GM10248 (cell line): ENCODE measurements around the gene DUSP15.
A peak's percentile ranks its signal among the peaks of the same experiment; 100 is the strongest.

Experiments used
- CTCF ChIA-PET: fragments of 300-600 bp; sonication (Branson Sonifier 250); formaldehyde crosslinking; extraction: SDS; loops from one replicate; lab custom pipeline; 2021; ENCODE audit warnings: antibody characterized with exemption; lab: Yijun Ruan, JAX
- POLR2A ChIA-PET: fragments of 350-650 bp; sonication (Branson Sonifier 250); formaldehyde crosslinking; extraction: SDS; loops from one replicate; lab custom pipeline; 2020; ENCODE audit warnings: antibody characterized with exemption; lab: Yijun Ruan, JAX
- DNase-seq: peaks from one replicate; pipeline ENCODE4 v3.0.0; 2012; ENCODE audit errors: extremely low spot score
- TF ChIP-seq, protein P1 (sequence below): IDR thresholded peaks from 2 replicates; pipeline ENCODE4 v1.5.1; 2012; ENCODE audit warnings: mild to moderate bottlenecking, low read depth; ENCODE audit errors: extremely low read depth, missing control alignments, control extremely low read depth

Gene DUSP15

DNA sequence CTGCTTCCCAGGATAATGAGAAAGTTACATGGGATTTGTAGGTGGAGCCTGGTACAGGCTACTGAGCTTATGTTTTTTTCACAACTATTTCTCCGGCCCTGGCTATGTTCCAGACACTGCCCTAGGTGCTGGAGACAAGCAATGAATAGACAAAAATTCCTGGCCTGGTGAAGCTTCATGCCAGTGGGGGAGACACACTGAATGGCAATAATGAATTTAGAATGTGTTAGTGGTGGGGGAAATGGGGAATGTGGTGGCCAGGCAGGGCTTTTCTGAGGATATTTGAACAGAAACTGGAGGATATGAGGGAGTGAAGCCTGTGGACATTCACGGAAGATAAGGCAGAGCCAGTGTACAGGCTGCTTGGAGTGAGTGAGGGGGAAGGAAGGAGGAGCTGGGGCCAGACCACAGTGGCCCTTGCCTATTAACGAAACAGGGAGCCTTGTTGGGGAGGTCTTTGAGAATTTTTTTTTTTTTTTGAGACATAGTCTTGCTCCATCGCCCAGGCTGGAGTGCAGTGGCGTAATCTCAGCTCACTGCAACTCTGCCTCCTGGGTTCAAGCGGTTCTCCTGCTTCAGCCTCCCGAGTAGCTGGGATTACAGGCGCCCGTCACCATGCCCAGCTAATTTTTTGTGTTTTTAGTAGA lies 31.6 kb downstream of the DUSP15 start:
- no peak for DNase-seq
- ChIA-PET POLR2A (no interaction called here), CTCF (interaction anchor here (1.3 to 13.3 kb wide), 6 partner anchors 7 to 252 kb away, joined by 3 to 154 read pairs (median 14); partner anchors contain the start of genes FOXS1 and MYLK2)
- TF ChIP-seq, protein P1, sequence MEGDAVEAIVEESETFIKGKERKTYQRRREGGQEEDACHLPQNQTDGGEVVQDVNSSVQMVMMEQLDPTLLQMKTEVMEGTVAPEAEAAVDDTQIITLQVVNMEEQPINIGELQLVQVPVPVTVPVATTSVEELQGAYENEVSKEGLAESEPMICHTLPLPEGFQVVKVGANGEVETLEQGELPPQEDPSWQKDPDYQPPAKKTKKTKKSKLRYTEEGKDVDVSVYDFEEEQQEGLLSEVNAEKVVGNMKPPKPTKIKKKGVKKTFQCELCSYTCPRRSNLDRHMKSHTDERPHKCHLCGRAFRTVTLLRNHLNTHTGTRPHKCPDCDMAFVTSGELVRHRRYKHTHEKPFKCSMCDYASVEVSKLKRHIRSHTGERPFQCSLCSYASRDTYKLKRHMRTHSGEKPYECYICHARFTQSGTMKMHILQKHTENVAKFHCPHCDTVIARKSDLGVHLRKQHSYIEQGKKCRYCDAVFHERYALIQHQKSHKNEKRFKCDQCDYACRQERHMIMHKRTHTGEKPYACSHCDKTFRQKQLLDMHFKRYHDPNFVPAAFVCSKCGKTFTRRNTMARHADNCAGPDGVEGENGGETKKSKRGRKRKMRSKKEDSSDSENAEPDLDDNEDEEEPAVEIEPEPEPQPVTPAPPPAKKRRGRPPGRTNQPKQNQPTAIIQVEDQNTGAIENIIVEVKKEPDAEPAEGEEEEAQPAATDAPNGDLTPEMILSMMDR = no peak

DNA sequence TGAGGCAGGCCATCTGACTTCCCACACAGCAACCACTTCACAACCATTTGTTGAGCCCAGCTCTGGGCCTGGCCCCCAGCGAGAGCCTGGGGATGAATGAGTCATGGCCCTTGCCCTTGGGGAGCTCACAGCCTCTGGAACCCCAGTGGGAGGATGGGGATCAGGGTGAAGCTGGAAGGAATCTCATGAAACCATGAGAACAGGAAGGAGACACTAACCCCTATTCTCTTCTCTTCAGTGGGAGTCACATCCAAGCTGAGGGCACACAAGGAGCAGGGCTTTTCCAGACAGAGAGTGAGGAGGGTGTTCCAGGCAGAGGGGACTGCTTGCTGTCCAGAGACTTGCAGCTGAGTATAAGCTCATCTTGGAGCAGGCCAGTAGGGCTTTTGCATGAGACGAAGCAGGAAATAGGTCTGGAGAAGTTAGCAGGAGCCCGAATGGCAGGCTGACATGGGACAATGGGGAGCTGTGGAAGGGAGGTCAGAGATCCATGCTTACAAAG lies 32.4 kb downstream of the DUSP15 start:
- no peak for DNase-seq
- POLR2A ChIA-PET = no interaction called here
- CTCF ChIA-PET = interaction anchor here (0.9 to 13.3 kb wide), 8 partner anchors 8 to 253 kb away, joined by 3 to 154 read pairs (median 8); partner anchors contain the start of genes FOXS1, MYLK2 and PDRG1
- TF ChIP-seq, protein P1 = no peak

DNA sequence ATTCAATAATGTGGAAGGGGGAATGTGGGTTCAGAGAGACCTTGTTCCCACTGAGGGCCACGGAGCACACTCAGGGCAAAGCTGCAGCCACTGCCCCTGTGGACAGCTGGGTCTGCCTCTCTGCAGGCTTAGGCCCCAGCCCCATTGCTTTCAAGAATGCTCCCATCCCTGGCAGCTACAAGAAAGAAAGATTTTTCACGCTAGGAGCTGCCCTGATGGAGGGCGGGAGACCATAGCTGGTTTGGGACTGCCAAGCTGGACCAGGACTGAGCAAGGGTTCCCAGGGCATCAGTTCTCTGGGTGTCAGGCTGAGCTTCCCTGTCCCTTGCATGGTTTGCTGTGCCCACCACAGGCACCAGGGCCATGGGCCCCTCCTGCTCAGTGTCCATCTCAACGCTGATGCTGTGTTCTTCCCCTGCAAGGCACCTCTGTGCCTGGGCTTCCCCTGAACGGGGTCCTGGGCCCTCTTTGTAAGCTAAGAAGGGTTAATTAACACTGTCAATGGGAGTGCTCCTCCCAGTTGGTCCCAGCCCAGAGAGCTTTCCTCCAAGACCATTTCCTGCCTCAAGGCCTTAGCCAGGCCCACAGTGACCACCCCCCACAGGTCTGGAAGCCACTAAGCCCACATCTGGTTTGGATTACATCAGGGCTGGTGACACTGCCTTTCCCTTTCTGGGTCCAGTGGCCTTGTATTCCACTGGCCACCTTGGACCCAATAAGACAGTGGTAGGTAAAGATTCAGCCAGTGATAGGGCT lies 33.3 kb downstream of the DUSP15 start:
- TF ChIP-seq, protein P1 = no peak
- ChIA-PET CTCF (interaction anchor here (0.9 to 13.3 kb wide), 9 partner anchors 9 to 203 kb away, joined by 3 to 154 read pairs (median 4); partner anchors contain the start of genes FOXS1, MYLK2 and PDRG1), POLR2A (interaction anchor here (0.5 kb wide), 1 partner anchor 104 kb away, joined by 4 read pairs; no protein-coding TSS in a partner anchor)
- no peak for DNase-seq

DNA sequence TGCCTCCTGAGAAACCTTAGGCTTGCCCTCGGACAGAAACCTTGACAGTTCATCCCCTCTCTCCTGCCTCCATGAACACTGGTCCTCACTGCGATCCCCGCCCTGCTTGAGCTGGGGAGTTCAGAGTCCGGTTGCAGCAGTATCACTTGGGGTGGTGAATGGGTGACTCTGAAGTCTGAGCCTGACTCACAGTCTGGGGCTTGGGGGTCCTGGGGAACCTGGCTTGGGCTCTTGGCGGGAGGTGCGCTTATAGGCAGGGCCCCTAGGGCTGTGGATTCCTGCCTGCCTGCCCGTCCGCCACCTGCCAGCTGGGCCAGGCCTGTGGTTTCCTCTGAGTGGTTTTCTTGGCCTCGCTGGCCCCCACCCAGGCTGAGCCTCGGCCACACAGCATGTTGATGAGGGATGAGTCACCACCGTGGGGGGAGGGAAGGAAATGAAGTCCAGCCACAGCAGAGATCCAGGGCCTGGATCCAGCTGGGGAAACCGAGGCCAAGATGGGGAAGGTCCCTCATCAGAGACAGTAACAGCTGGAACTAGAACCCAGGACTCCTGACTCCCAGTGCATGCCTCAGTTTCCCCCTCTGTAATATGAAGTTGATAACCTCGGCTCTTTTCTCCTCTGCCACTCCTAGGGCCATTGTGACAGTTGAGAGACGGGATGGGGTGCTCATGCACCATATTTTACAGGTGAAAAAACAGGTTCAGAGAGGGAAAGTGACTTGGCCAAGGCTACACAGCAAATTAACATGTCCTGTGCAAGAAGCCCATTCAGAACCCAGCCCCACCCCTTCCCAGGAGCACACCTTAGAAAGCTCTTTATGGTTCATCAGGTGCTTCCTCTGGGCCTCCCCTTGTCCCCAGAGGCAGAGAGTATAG lies 34.1 kb downstream of the DUSP15 start:
- DNase-seq = peak; percentile 71
- ChIA-PET POLR2A (interaction anchor here (0.5 kb wide), 1 partner anchor 105 kb away, joined by 4 read pairs; no protein-coding TSS in a partner anchor), CTCF (interaction anchor here (0.9 to 13.3 kb wide), 8 partner anchors 10 to 195 kb away, joined by 3 to 154 read pairs (median 13); partner anchors contain the start of genes FOXS1, MYLK2 and PDRG1)
- TF ChIP-seq, protein P1 = no peak

DNA sequence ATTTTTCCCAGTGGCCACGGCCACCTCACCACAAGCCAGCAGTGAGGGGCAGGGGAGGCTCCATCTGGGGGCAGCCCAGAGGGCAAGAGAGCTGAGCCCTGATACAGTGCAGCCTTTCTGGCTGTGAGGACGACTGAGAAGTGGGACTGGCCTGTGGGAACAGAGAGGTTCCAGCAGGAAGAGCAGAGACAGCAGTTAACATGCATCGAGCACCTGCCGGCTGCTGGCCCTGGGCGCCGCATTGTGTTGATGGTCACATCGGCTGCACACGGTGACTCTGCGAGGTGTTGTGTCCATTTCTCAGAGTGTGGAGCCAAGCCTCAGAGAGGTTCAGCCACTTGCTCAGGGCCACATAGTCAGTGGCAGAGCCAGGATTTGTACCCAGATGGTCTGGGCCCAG lies 34.8 kb downstream of the DUSP15 start:
- DNase-seq = no peak
- TF ChIP-seq, protein P1 = no peak
- ChIA-PET CTCF (interaction anchor here (1.5 to 13.3 kb wide), 6 partner anchors 10 to 122 kb away, joined by 4 to 154 read pairs (median 18); partner anchors contain the start of genes FOXS1, MYLK2 and PDRG1), POLR2A (no interaction called here)
